Gastroesophageal sphincter (tissue), 3 donors: Measurements from ENCODE around the gene GPR68.

Experiments used
- EP300 ChIP-seq: sonication (generic); formaldehyde crosslinking; IDR thresholded peaks from one replicate; pipeline ENCODE4 v1.6.1; 2017; ENCODE audit warnings: antibody characterized with exemption, mild to moderate bottlenecking
- TF ChIP-seq, protein P1 (sequence below), 4 experiments: fragments of 200-600 bp in 2 of 4; fragments of 450-650 bp in 2 of 4; sonication (generic) in 1 of 4; IDR thresholded peaks; one replicate each; pipeline ENCODE4 v1.5.1; 2017 to 2019; ENCODE audit warnings: antibody characterized with exemption in 4 of 4, mild to moderate bottlenecking in 2 of 4, moderate library complexity in 2 of 4

DNA sequence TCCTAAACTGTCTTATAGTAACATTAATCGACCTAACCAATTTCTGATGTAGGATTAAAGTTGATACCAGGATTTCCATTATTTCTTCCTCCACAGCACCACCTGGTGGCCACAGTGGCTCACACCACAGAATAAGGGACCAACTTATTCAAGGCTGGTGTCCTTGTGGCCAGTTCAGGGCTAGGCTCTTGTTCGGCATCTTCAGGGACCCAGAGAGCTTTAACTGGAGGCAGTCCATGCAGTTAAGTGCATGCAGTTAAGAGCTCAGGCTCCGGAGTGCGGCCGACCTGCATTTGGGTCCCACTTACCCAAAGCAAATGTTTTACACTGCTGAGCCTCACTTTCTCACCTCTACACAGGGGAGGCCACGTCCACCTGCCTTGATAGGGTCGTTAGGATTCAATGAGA is 42.0 kb upstream of the GPR68 start:
- TF ChIP-seq, protein P1, sequence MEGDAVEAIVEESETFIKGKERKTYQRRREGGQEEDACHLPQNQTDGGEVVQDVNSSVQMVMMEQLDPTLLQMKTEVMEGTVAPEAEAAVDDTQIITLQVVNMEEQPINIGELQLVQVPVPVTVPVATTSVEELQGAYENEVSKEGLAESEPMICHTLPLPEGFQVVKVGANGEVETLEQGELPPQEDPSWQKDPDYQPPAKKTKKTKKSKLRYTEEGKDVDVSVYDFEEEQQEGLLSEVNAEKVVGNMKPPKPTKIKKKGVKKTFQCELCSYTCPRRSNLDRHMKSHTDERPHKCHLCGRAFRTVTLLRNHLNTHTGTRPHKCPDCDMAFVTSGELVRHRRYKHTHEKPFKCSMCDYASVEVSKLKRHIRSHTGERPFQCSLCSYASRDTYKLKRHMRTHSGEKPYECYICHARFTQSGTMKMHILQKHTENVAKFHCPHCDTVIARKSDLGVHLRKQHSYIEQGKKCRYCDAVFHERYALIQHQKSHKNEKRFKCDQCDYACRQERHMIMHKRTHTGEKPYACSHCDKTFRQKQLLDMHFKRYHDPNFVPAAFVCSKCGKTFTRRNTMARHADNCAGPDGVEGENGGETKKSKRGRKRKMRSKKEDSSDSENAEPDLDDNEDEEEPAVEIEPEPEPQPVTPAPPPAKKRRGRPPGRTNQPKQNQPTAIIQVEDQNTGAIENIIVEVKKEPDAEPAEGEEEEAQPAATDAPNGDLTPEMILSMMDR (IDR thresholded peaks at IDR 0.05): peak in 3 of 4 experiments; percentile 86 to 94 (median 90)
- TF ChIP-seq EP300: no peak
